ENCODE measurements around the gene RNF114. TPM values are rescaled to one million over a fixed set of nuclear protein-coding genes. Genes with fewer than 3 reads are reported as not detected.
A peak's percentile ranks its signal among the peaks of the same experiment; 100 is the strongest.

RNF114 gene
- total RNA-seq, 3 donors from 2014 or later: 224 TPM

DNA sequence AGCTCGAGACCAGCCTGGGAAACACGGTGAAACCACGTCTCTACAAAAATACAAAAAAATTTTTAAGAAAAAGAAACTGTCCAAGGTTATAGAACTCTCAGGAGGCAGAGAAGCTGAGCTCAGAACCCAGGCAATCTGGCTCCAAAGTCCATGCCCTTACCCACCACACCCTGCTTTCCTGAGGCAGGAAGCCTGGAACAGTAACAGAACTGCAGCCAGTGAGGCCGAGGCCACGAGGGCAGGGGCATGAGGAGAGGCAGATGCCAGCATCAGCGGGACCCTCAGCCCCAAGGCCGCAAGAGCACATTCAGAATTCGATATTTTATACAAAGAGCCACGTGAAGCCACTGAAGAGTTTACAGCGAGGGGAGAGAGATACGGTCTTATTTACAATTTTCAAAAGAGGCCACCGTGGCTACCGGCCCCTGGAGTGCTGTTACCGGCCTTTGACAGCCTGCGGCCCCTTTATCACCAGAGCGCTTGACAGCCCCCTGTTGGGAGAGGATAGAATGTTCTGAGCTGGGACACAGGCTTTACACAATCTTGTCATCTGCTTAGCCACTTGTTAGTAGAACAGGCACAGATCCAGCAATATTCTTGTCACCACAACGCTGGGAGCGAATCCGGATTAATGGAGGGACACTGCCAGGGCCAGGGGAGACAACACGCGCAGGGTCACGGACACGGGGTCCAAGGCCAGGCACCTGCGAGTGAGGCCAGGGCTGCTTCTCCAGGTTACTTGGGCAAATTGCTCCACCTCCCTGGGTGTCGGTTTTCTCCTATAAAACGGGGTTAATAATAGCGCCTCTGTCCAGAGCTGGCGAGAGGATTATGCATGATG is 26.5 kb upstream of the RNF114 start:
- Histone ChIP-seq H3K4me1 (peaks cover 3 to 12% of the 10 kb centered on the region in 2 donors), H3K9me3 (no peaks in the 10 kb centered on the region), H3K27ac (peak overlapping the region; percentile 33 to 34), H3K4me3 (no peak overlapping the region), H3K27me3 (no peaks in the 10 kb centered on the region), H3K36me3 (no peaks in the 10 kb centered on the region)
- intact Hi-C loops (cut with DNase I; ENCODE audit: low total_unique reads): loop anchor here (2.0 kb wide), 1 partner anchor 35 kb away; no protein-coding TSS in a partner anchor
- TF ChIP-seq POLR2AphosphoS5 (IDR thresholded peaks at IDR 0.05): no peak
- TF ChIP-seq, protein P1, sequence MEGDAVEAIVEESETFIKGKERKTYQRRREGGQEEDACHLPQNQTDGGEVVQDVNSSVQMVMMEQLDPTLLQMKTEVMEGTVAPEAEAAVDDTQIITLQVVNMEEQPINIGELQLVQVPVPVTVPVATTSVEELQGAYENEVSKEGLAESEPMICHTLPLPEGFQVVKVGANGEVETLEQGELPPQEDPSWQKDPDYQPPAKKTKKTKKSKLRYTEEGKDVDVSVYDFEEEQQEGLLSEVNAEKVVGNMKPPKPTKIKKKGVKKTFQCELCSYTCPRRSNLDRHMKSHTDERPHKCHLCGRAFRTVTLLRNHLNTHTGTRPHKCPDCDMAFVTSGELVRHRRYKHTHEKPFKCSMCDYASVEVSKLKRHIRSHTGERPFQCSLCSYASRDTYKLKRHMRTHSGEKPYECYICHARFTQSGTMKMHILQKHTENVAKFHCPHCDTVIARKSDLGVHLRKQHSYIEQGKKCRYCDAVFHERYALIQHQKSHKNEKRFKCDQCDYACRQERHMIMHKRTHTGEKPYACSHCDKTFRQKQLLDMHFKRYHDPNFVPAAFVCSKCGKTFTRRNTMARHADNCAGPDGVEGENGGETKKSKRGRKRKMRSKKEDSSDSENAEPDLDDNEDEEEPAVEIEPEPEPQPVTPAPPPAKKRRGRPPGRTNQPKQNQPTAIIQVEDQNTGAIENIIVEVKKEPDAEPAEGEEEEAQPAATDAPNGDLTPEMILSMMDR (IDR thresholded peaks at IDR 0.05): peak in 2 of 3 donors; percentile 6 to 39
- TF ChIP-seq POLR2A (IDR thresholded peaks at IDR 0.05): no peak
- peak in 1 of 2 donors; percentile 58 for DNase-seq (ENCODE audit: low spot score in 2 of 2)

GRCh38 chr20:49910340-49910706 is 25.9 kb upstream of the RNF114 start:
- peak overlapping the region; percentile 33 to 34 for H3K27ac ChIP-seq
- intact Hi-C loops (cut with DNase I; ENCODE audit: low total_unique reads): loop anchor here (2.0 kb wide), 1 partner anchor 34 kb away; no protein-coding TSS in a partner anchor
- TF ChIP-seq POLR2A (IDR thresholded peaks at IDR 0.05) (no peak), POLR2AphosphoS5 (IDR thresholded peaks at IDR 0.05) (no peak)
- TF ChIP-seq, protein P1 (IDR thresholded peaks at IDR 0.05): no peak

GRCh38 chr20:49913399-49914047 is 22.7 kb upstream of the RNF114 start:
- H3K27me3 ChIP-seq: no peaks in the 10 kb centered on the region
- H3K27ac ChIP-seq: no peak overlapping the region
- no peaks in the 10 kb centered on the region for H3K9me3 ChIP-seq
- no peak for DNase-seq (ENCODE audit: low spot score in 2 of 2)
- no peaks in the 10 kb centered on the region for H3K36me3 ChIP-seq
- H3K4me1 ChIP-seq: peaks cover 3 to 12% of the 10 kb centered on the region in 2 donors
- H3K4me3 ChIP-seq: peak overlapping the region in 1 of 3 donors; percentile 100
- TF ChIP-seq POLR2AphosphoS5 (IDR thresholded peaks at IDR 0.05) (no peak), POLR2A (IDR thresholded peaks at IDR 0.05) (no peak)
- TF ChIP-seq, protein P1 (IDR thresholded peaks at IDR 0.05): no peak
- intact Hi-C loops (cut with DNase I; ENCODE audit: low total_unique reads): no loop called here

More at GRCh38 chr20:49910340-49910706, 25.9 kb upstream of the RNF114 start:
- no peaks in the 10 kb centered on the region for H3K36me3 ChIP-seq
- H3K9me3 ChIP-seq: no peaks in the 10 kb centered on the region
- DNase-seq (ENCODE audit: low spot score in 2 of 2): no peak
- no peaks in the 10 kb centered on the region for H3K27me3 ChIP-seq
- no peak overlapping the region for H3K4me3 ChIP-seq
- peaks cover 3 to 12% of the 10 kb centered on the region in 2 donors for H3K4me1 ChIP-seq

GRCh38 chr20:49914310-49915117 is 21.7 kb upstream of the RNF114 start:
- Histone ChIP-seq H3K9me3 (no peaks in the 10 kb centered on the region), H3K4me1 (peaks cover 3 to 12% of the 10 kb centered on the region in 2 donors), H3K27ac (peak overlapping the region; percentile 99 to 100), H3K27me3 (no peaks in the 10 kb centered on the region), H3K36me3 (no peaks in the 10 kb centered on the region), H3K4me3 (peak overlapping the region; percentile 100)
- TF ChIP-seq, protein P1 (IDR thresholded peaks at IDR 0.05): no peak
- no peak for TF ChIP-seq POLR2A (IDR thresholded peaks at IDR 0.05)
- TF ChIP-seq POLR2AphosphoS5 (IDR thresholded peaks at IDR 0.05): no peak
- intact Hi-C loops (cut with DNase I; ENCODE audit: low total_unique reads): no loop called here
- no peak for DNase-seq (ENCODE audit: low spot score in 2 of 2)
